ENCODE measurements around the gene S1PR3.

S1PR3 gene

GRCh38 chr9:88993327-88993726 lies 2.1 kb downstream of the S1PR3 start:
- no peak for DNase-seq

- DNase-seq = no peak
Observed at GRCh38 chr9:88993871-88994460, 2.7 kb downstream of the S1PR3 start.

- DNase-seq = no peak
Observed at GRCh38 chr9:88994469-88995199, 3.4 kb downstream of the S1PR3 start.

- no peak for DNase-seq
Observed at GRCh38 chr9:88995200-88995577, 3.9 kb downstream of the S1PR3 start.

- no peak for DNase-seq
Observed at GRCh38 chr9:88995627-88996026, 4.4 kb downstream of the S1PR3 start.

- no peak for DNase-seq
Observed at GRCh38 chr9:88996046-88996920, 5.0 kb downstream of the S1PR3 start.

GRCh38 chr9:88996921-88997235 lies 5.6 kb downstream of the S1PR3 start:
- DNase-seq = no peak

- no peak for DNase-seq
Observed at GRCh38 chr9:88997646-88998045, 6.4 kb downstream of the S1PR3 start.

- no peak for DNase-seq
Observed at GRCh38 chr9:88998503-88998902, 7.2 kb downstream of the S1PR3 start.

- DNase-seq = no peak
Observed at GRCh38 chr9:88998911-88999310, 7.6 kb downstream of the S1PR3 start.

- DNase-seq = no peak
Observed at GRCh38 chr9:89000371-89000781, 9.1 kb downstream of the S1PR3 start.

GRCh38 chr9:89000973-89001916 lies 10.0 kb downstream of the S1PR3 start:
- DNase-seq = peak; percentile 47

GRCh38 chr9:89001917-89002540 lies 10.8 kb downstream of the S1PR3 start:
- no peak for DNase-seq

- DNase-seq = no peak
Observed at GRCh38 chr9:89002987-89003386, 11.7 kb downstream of the S1PR3 start.

- DNase-seq = no peak
Observed at GRCh38 chr9:89005323-89005722, 14.1 kb downstream of the S1PR3 start.

- no peak for DNase-seq
Observed at GRCh38 chr9:89006267-89006666, 15.0 kb downstream of the S1PR3 start.

- DNase-seq = no peak
Observed at GRCh38 chr9:89006996-89007967, 16.0 kb downstream of the S1PR3 start.

- no peak for DNase-seq
Observed at GRCh38 chr9:89008055-89008743, 16.9 kb downstream of the S1PR3 start.

- DNase-seq = no peak
Observed at GRCh38 chr9:89008744-89009545, 17.7 kb downstream of the S1PR3 start.

GRCh38 chr9:89009546-89009840 lies 18.2 kb downstream of the S1PR3 start:
- no peak for DNase-seq

Data from NCI-H774 (cell line).